OCI-LY3 (cell line): ENCODE measurements around the gene CORO2B.
"Not testable (repeated sequence)": the region's sequence is repeated elsewhere in the genome, so short reads cannot be mapped to it uniquely, and the experiment has no call there.

Source experiments
- EZH2phosphoT487 ChIP-seq: fragments of 200-600 bp; shearing (Covaris generic); IDR thresholded peaks from 2 replicates; pipeline ENCODE4 v1.6.1; 2018; ENCODE audit warnings: antibody characterized with exemption, mixed run types, low read depth
- TF ChIP-seq, protein P1 (sequence below): fragments of 200-600, 300-600 bp; sonication (generic); IDR thresholded peaks from 2 replicates; pipeline ENCODE4 v1.5.1; 2014; ENCODE audit warnings: antibody characterized with exemption, low read length, low read depth

- TF ChIP-seq, protein P1, sequence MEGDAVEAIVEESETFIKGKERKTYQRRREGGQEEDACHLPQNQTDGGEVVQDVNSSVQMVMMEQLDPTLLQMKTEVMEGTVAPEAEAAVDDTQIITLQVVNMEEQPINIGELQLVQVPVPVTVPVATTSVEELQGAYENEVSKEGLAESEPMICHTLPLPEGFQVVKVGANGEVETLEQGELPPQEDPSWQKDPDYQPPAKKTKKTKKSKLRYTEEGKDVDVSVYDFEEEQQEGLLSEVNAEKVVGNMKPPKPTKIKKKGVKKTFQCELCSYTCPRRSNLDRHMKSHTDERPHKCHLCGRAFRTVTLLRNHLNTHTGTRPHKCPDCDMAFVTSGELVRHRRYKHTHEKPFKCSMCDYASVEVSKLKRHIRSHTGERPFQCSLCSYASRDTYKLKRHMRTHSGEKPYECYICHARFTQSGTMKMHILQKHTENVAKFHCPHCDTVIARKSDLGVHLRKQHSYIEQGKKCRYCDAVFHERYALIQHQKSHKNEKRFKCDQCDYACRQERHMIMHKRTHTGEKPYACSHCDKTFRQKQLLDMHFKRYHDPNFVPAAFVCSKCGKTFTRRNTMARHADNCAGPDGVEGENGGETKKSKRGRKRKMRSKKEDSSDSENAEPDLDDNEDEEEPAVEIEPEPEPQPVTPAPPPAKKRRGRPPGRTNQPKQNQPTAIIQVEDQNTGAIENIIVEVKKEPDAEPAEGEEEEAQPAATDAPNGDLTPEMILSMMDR, result not testable (repeated sequence)
- not testable (repeated sequence) for TF ChIP-seq EZH2phosphoT487
Measured at GRCh38 chr15:68680756-68681155, 102.0 kb downstream of the CORO2B start.
